H1 (cell line): ENCODE measurements around the gene CRELD1. TPM values are rescaled to one million over a fixed set of nuclear protein-coding genes. Genes with fewer than 3 reads are reported as not detected.

Source experiments
- CTCF ChIA-PET: fragments of 300-600 bp; sonication (Branson Sonifier 250); formaldehyde crosslinking; loops from one replicate; lab custom pipeline; 2021; ENCODE audit not compliant: partially characterized antibody; lab: Charles Lee
- POLR2A ChIA-PET: fragments of 300-600 bp; sonication (Branson Sonifier 250); formaldehyde crosslinking; loops from one replicate; lab custom pipeline; 2021; ENCODE audit warnings: inconsistent platforms; ENCODE audit not compliant: partially characterized antibody; lab: Charles Lee
- DNase-seq, 2 experiments: peaks; one replicate each; pipeline versions ENCODE4 v3.0.0 to v3.0.0-alpha.2; 2010 to 2022; ENCODE audit warnings: low spot score in 2 of 2, low read depth in 1 of 2, mixed read lengths in 1 of 2
- FAIRE-seq: peaks from 2 replicates; lab custom pipeline; 2011; peaks lifted over from hg19 to GRCh38; lab: Jason Lieb, UNC
- H2AFZ ChIP-seq: 2 replicates; pipeline ENCODE4 v1.8.1; 2012; ENCODE audit warnings: low read length, inconsistent platforms
- H2AK5ac ChIP-seq: 2 replicates; pipeline ENCODE4 v1.6.1; 2013; ENCODE audit warnings: low read depth, low read length
- H2BK120ac ChIP-seq: replicated peaks from 2 replicates; pipeline ENCODE3; 2013; ENCODE audit warnings: low read depth, low read length, inconsistent platforms
- H2BK12ac ChIP-seq: 2 replicates; pipeline ENCODE4 v1.6.1; 2013; ENCODE audit warnings: low read depth, low read length
- H2BK15ac ChIP-seq: 2 replicates; pipeline ENCODE4 v1.6.1; 2013; ENCODE audit warnings: low read length
- H2BK20ac ChIP-seq: 2 replicates; pipeline ENCODE4 v1.6.1; 2013; ENCODE audit warnings: low read length
- H2BK5ac ChIP-seq: 2 replicates; pipeline ENCODE4 v1.6.1; 2013; ENCODE audit warnings: low read depth, low read length
- H3K14ac ChIP-seq: 2 replicates; pipeline ENCODE4 v1.6.1; 2013; ENCODE audit warnings: inconsistent platforms; ENCODE audit not compliant: insufficient read length
- H3K18ac ChIP-seq: 2 replicates; pipeline ENCODE4 v1.6.1; 2013; ENCODE audit warnings: low read length; ENCODE audit errors: extremely low read depth
- H3K23ac ChIP-seq: 2 replicates; pipeline ENCODE4 v1.6.1; 2013; ENCODE audit warnings: inconsistent platforms; ENCODE audit not compliant: insufficient read length
- H3K23me2 ChIP-seq: 2 replicates; pipeline ENCODE4 v1.6.1; 2013; ENCODE audit warnings: low read depth, low read length
- H3K27ac ChIP-seq: 2 replicates; pipeline ENCODE4 v1.6.1; 2011; ENCODE audit warnings: low read depth, low read length, inconsistent platforms
- H3K27me3 ChIP-seq, 4 experiments: replicated peaks in 1 of 4; 1 replicate in 1 of 4; 2 replicates in 3 of 4; pipeline versions ENCODE4 v1.6.1 to v1.8.1; 2011 to 2013; ENCODE audit warnings: low read length in 3 of 4, mild to moderate bottlenecking in 3 of 4, inconsistent platforms in 2 of 4, mixed read lengths in 2 of 4, moderate library complexity in 1 of 4; ENCODE audit not compliant: control insufficient read depth in 3 of 4, insufficient read depth in 3 of 4; ENCODE audit errors: extremely low read depth in 1 of 4
- H3K36me3 ChIP-seq, 4 experiments: 2 replicates each; pipeline versions ENCODE4 v1.6.1 to v1.8.1; 2011 to 2013; ENCODE audit warnings: mild to moderate bottlenecking in 4 of 4, low read length in 3 of 4, moderate library complexity in 2 of 4, control low read depth in 1 of 4, inconsistent platforms in 1 of 4; ENCODE audit not compliant: insufficient read depth in 4 of 4, control insufficient read depth in 2 of 4
- H3K4ac ChIP-seq: replicated peaks from 2 replicates; pipeline ENCODE3; 2013; ENCODE audit warnings: low read length, low read depth, mixed read lengths, inconsistent platforms; ENCODE audit not compliant: insufficient read length
- H3K4me1 ChIP-seq, 4 experiments: replicated peaks in 1 of 4; 1 replicate in 1 of 4; 2 replicates in 3 of 4; pipeline versions ENCODE4 v1.6.1 to v1.8.1; 2011 to 2013; ENCODE audit warnings: low read length in 3 of 4, inconsistent platforms in 2 of 4, mixed read lengths in 1 of 4; ENCODE audit not compliant: insufficient read depth in 4 of 4, control insufficient read depth in 3 of 4
- H3K4me2 ChIP-seq, 2 experiments: 2 replicates each; pipeline versions ENCODE4 v1.6.1 to v1.8.1; 2011 to 2013; ENCODE audit warnings: low read depth in 2 of 2, low read length in 2 of 2, control low read depth in 1 of 2, inconsistent platforms in 1 of 2, mild to moderate bottlenecking in 1 of 2; ENCODE audit not compliant: insufficient read depth in 1 of 2
- H3K4me3 ChIP-seq, 4 experiments: fragments of 200-600, 300-600 bp in 1 of 4; sonication (generic), shearing (Covaris generic), sonication (Bioruptor Twin) in 1 of 4; 2 replicates each; pipeline versions ENCODE4 v1.5.1 to v1.8.1; 2011 to 2016; ENCODE audit warnings: low read length in 4 of 4, low read depth in 3 of 4, control low read depth in 2 of 4, inconsistent platforms in 2 of 4, mild to moderate bottlenecking in 2 of 4, mixed read lengths in 1 of 4, moderate library complexity in 1 of 4; ENCODE audit not compliant: insufficient read depth in 2 of 4; ENCODE audit errors: extremely low read depth in 1 of 4
- H3K56ac ChIP-seq: replicated peaks from 2 replicates; pipeline ENCODE3; 2013; ENCODE audit warnings: low read depth, mild to moderate bottlenecking, mixed read lengths, low read length, inconsistent platforms; ENCODE audit not compliant: insufficient read length
- H3K79me1 ChIP-seq: 2 replicates; pipeline ENCODE4 v1.6.1; 2013; ENCODE audit warnings: low read depth, low read length, control low read depth
- H3K79me2 ChIP-seq, 2 experiments: 2 replicates each; pipeline versions ENCODE4 v1.6.1 to v1.8.1; 2012 to 2013; ENCODE audit warnings: low read length in 2 of 2, mild to moderate bottlenecking in 2 of 2, inconsistent platforms in 1 of 2; ENCODE audit not compliant: insufficient read depth in 2 of 2, control insufficient read depth in 1 of 2
- H3K9ac ChIP-seq, 4 experiments: replicated peaks in 1 of 4; 1 replicate in 1 of 4; 2 replicates in 3 of 4; pipeline versions ENCODE4 v1.6.1 to v1.8.1; 2011 to 2013; ENCODE audit warnings: low read depth in 3 of 4, low read length in 3 of 4, control low read depth in 2 of 4, mild to moderate bottlenecking in 2 of 4, moderate library complexity in 2 of 4, inconsistent platforms in 1 of 4; ENCODE audit errors: extremely low read depth in 1 of 4
- H3K9me3 ChIP-seq, 2 experiments: 2 replicates each; pipeline versions ENCODE4 v1.6.1 to v1.8.1; 2012 to 2013; ENCODE audit warnings: mild to moderate bottlenecking in 2 of 2, moderate library complexity in 2 of 2, control low read depth in 1 of 2, inconsistent platforms in 1 of 2, low read depth in 1 of 2, low read length in 1 of 2, mixed read lengths in 1 of 2; ENCODE audit not compliant: insufficient read depth in 2 of 2
- H4K20me1 ChIP-seq, 2 experiments: replicated peaks in 1 of 2; 2 replicates each; pipeline versions ENCODE3 to v1.8.1; 2011 to 2013; ENCODE audit warnings: inconsistent platforms in 2 of 2, low read length in 2 of 2, mild to moderate bottlenecking in 1 of 2; ENCODE audit not compliant: insufficient read depth in 2 of 2, control insufficient read depth in 1 of 2
- H4K5ac ChIP-seq: 2 replicates; pipeline ENCODE4 v1.6.1; 2013; ENCODE audit warnings: low read length, low read depth, mixed read lengths, inconsistent platforms; ENCODE audit not compliant: insufficient read length
- H4K8ac ChIP-seq: 2 replicates; pipeline ENCODE4 v1.8.0; 2013; ENCODE audit warnings: mild to moderate bottlenecking, moderate library complexity, low read length, inconsistent platforms; ENCODE audit not compliant: insufficient read depth; ENCODE audit errors: extremely low read depth
- H4K91ac ChIP-seq: replicated peaks from 2 replicates; pipeline ENCODE3; 2013; ENCODE audit warnings: low read length, mixed read lengths, inconsistent platforms; ENCODE audit not compliant: insufficient read length
- ASH2L ChIP-seq: fragments of 200-600, 300-600 bp; sonication (generic); IDR thresholded peaks from one replicate; pipeline ENCODE4 v1.7.1; 2017; ENCODE audit warnings: low read length
- CBX8 ChIP-seq: fragments of 300-800, 300-1000 bp; sonication (generic); IDR thresholded peaks from 2 replicates; pipeline ENCODE4 v1.7.1; 2016; ENCODE audit warnings: low read depth, low read length, borderline replicate concordance
- CREB1 ChIP-seq: IDR thresholded peaks from 2 replicates; pipeline ENCODE4 v1.6.1; 2012; ENCODE audit warnings: inconsistent platforms
- HDAC6 ChIP-seq: IDR thresholded peaks from one replicate; pipeline ENCODE4 v1.7.1; 2012; ENCODE audit warnings: low read depth, mild to moderate bottlenecking, inconsistent platforms, low read length, moderate library complexity
- KDM5A ChIP-seq: fragments of 200-600 bp; IDR thresholded peaks from 2 replicates; pipeline ENCODE4 v1.7.1; 2012; ENCODE audit warnings: mild to moderate bottlenecking, low read length, inconsistent platforms, mixed read lengths
- RAD21 ChIP-seq, 2 experiments: IDR thresholded peaks in 1 of 2; conservative IDR thresholded peaks in 1 of 2; 2 replicates each; pipeline ENCODE4 v1.6.1; 2011; ENCODE audit warnings: low read depth in 2 of 2, low read length in 2 of 2, improper control_type of control experiment in 1 of 2, inconsistent platforms in 1 of 2, mild to moderate bottlenecking in 1 of 2, moderate library complexity in 1 of 2
- RFX5 ChIP-seq: IDR thresholded peaks from 2 replicates; pipeline ENCODE4 v1.6.1; 2011; ENCODE audit warnings: low read depth, low read length, improper control_type of control experiment, borderline replicate concordance
- RNF2 ChIP-seq: fragments of 200-900, 300-1000 bp; sonication (generic); IDR thresholded peaks from 2 replicates; pipeline ENCODE4 v1.7.1; 2016; ENCODE audit warnings: borderline replicate concordance, low read depth, mild to moderate bottlenecking, antibody characterized with exemption, low read length; ENCODE audit not compliant: poor library complexity, severe bottlenecking; ENCODE audit errors: missing control alignments
- SIX5 ChIP-seq: IDR thresholded peaks from 2 replicates; pipeline ENCODE4 v1.6.1; 2011; ENCODE audit warnings: mild to moderate bottlenecking, low read depth, low read length
- SP4 ChIP-seq: IDR thresholded peaks from 2 replicates; pipeline ENCODE4 v1.6.1; 2012; ENCODE audit warnings: low read length, inconsistent platforms
- TBP ChIP-seq: IDR thresholded peaks from 2 replicates; pipeline ENCODE4 v1.6.1; 2011; ENCODE audit warnings: low read depth, low read length, improper control_type of control experiment
- YY1 ChIP-seq: IDR thresholded peaks from 2 replicates; pipeline ENCODE4 v1.6.1; 2011; ENCODE audit warnings: low read depth, mild to moderate bottlenecking, low read length
- ZNF274 ChIP-seq: IDR thresholded peaks from 2 replicates; pipeline ENCODE4 v1.7.0; 2012; ENCODE audit warnings: low read length, borderline replicate concordance; ENCODE audit errors: extremely low read depth
- WGBS, 2 experiments: shearing (Covaris generic) in 1 of 2; methylation state at CpG; one replicate each; pipeline versions ENCODE4 v1.1.6 to v1.1.7; 2013 to 2015; ENCODE audit warnings: low lambda C conversion rate in 2 of 2, mixed read lengths in 2 of 2, inconsistent platforms in 1 of 2, low coverage in 1 of 2, missing lambda C conversion rate in 1 of 2; ENCODE audit not compliant: insufficient replicate concordance in 2 of 2, insufficient coverage in 1 of 2, insufficient read length in 1 of 2; ENCODE audit errors: extremely low coverage in 1 of 2, missing lambda C conversion rate in 1 of 2; 5-methylcytosine and 5-hydroxymethylcytosine counted together
- polyA plus RNA-seq, 7 experiments: library from polyadenylated mRNA; depleted of rRNA in 3 of 7; stranded (reverse) in 5 of 7; unstranded in 2 of 7; fragments of >200 nt in 5 of 7; fragments of 200-250 nt in 2 of 7; gene quantifications; 1 replicate in 5 of 7; 2 replicates in 1 of 7; 4 replicates in 1 of 7; pipeline versions ENCODE4 v1.2.1 to v1.2.3, GENCODE V29; 2011 to 2013; ENCODE audit warnings: missing spikeins in 2 of 7, mixed read lengths in 2 of 7
- total RNA-seq: library from RNA; stranded (reverse); fragmentation: NEBNext Ultra II Directional; extraction: Animal tissue kit (Norgen Biotek cat#: 25700); gene quantifications from 2 replicates; pipeline ENCODE4 v1.2.1, GENCODE V29; 2021
- TF ChIP-seq, protein P1 (sequence below): IDR thresholded peaks from 2 replicates; pipeline ENCODE4 v1.6.1; 2012; ENCODE audit warnings: inconsistent platforms

Gene CRELD1
- total and polyA plus RNA-seq, 2 of the 8 experiments (the other 6 are each of a cell fraction or from before 2014, with no cell fraction given) = 12.9 to 15.1 TPM

DNA sequence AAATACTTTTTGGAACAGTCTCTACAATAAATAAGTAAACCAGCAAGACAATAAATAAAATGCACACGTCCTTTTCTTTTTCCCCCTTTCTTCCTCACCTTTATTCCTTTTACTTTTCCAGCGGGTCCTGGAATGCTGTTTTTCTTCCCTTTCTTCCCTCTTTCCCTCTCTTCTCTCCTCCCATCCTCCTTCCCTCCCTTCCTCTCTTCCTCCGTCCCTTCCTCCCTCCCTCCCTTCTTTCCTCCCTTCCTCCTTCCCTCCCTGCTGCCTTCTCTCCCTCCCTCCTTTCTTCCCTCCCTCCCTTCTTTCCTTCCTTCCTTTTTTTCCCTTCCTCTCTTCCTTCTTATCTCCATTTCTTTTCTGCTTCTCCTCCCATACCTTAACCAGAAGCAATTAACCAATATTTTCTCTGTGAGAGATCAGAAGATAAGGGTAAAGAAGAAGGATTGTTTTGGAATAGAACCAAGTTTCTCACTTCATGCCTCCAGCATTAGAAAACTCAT is 34.3 kb upstream of the CRELD1 start:
- Histone ChIP-seq H3K23ac (no peak overlapping the region), H3K36me3 (no peaks in the 10 kb centered on the region), H3K4me2 (no peak overlapping the region), H3K14ac (no peak overlapping the region), H3K4ac (no peak overlapping the region), H4K5ac (no peak overlapping the region), H2BK15ac (no peak overlapping the region), H3K56ac (no peak overlapping the region), H3K27me3 (no peaks in the 10 kb centered on the region), H2AFZ (no peak overlapping the region), H3K9me3 (no peaks in the 10 kb centered on the region), H2BK120ac (no peak overlapping the region), H4K20me1 (no peaks in the 10 kb centered on the region), H3K4me3 (no peak overlapping the region), H4K8ac (no peak overlapping the region), H3K79me1 (no peaks in the 10 kb centered on the region), H3K18ac (no peak overlapping the region), H3K79me2 (no peaks in the 10 kb centered on the region), H2BK20ac (no peak overlapping the region), H2BK5ac (no peak overlapping the region), H3K23me2 (no peaks in the 10 kb centered on the region), H3K4me1 (peaks cover 5 to 14% (median 11%) of the 10 kb centered on the region in 4 experiments), H4K91ac (no peak overlapping the region), H3K27ac (no peak overlapping the region), H2BK12ac (no peak overlapping the region), H3K9ac (no peak overlapping the region), H2AK5ac (no peak overlapping the region)
- WGBS, 2 experiments = 56% methylated on average over 3 of the region's 3 CpGs; no CpG with 5 or more reads in 1 of the 2 experiments
- DNase-seq = no peak
- TF ChIP-seq SP4 = no peak
- no peak for TF ChIP-seq ASH2L
- TF ChIP-seq YY1 = no peak
- TF ChIP-seq RAD21 (IDR thresholded peaks at IDR 0.05 in 1 of 2, conservative IDR thresholded peaks at IDR 0.05 in 1 of 2; ENCODE audit: low read depth in 2 of 2, low read length in 2 of 2) = no peak
- no peak for TF ChIP-seq CBX8
- TF ChIP-seq SIX5 = no peak
- TF ChIP-seq KDM5A = no peak
- no peak for TF ChIP-seq RNF2
- no peak for TF ChIP-seq TBP
- no peak for TF ChIP-seq HDAC6
- TF ChIP-seq RFX5 = no peak
- TF ChIP-seq, protein P1, sequence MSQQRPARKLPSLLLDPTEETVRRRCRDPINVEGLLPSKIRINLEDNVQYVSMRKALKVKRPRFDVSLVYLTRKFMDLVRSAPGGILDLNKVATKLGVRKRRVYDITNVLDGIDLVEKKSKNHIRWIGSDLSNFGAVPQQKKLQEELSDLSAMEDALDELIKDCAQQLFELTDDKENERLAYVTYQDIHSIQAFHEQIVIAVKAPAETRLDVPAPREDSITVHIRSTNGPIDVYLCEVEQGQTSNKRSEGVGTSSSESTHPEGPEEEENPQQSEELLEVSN = no peak
- no peak for TF ChIP-seq CREB1
- TF ChIP-seq ZNF274 = no peak
- ChIA-PET POLR2A (interaction anchor here (0.8 kb wide), 1 partner anchor 8 kb away, joined by 5 read pairs; the partner anchor contains the start of gene JAGN1), CTCF (no interaction called here)
- no peak for FAIRE-seq
